NCI-H1694 (cell line): Measurements from ENCODE around the gene UBE2D3.
"Not testable (repeated sequence)": the region's sequence is repeated elsewhere in the genome, so short reads cannot be mapped to it uniquely, and the experiment has no call there.

Experiments
- DNase-seq: peaks from one replicate; lab custom pipeline; 2025; lab: John Stamatoyannopoulos, UW

The UBE2D3 gene

DNA sequence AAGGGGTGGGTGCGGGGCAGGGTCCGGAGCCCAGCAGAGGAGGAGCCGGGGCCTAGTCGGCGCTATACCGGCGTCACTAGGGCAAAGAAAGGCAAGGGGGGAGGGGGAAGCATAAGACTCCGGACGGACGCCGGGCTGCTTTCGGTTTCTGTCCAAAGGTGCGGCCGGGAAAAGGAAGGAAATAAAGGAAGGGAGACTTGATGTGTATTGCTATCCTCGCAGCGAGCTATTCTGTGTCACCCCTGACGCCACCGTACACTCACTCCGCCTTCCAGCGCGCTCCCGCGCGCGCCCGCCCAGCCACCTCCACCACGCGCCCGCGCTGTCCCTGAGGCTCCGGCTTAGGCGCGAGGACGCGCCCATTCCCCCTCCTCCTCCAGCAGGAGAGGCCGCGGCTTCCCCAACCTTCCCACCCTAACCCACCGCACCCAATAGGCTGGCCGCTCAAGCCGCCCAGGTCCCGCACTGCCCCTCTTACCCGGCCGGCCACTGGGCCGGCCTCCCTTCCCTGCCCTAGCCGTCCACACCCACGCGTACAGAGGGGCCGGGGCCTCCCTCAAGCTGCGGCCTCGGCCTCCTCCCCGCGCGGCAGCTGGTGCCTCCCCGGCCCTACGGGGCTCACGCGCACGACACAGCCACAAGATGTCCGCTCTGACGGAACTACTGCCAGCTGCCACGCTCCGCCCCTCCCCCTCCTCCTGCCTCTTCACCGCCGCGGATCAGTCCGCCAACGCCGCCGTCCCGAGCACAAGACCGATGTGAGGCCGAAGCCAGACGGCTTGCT, at the start of gene UBE2D3:
TSS of gene UBE2D3 (minus strand) at position 662 of the 784 bp plus-strand sequence. CDS start 1,043 bp downstream, outside the sequence.
- peak; percentile 84 for DNase-seq

- DNase-seq, result no peak
These were observed 44.4 kb upstream of the UBE2D3 start for GRCh38 chr4:102871772-102872171.

GRCh38 chr4:102869569-102870197, 42.3 kb upstream of the UBE2D3 start:
- DNase-seq, result no peak

DNA sequence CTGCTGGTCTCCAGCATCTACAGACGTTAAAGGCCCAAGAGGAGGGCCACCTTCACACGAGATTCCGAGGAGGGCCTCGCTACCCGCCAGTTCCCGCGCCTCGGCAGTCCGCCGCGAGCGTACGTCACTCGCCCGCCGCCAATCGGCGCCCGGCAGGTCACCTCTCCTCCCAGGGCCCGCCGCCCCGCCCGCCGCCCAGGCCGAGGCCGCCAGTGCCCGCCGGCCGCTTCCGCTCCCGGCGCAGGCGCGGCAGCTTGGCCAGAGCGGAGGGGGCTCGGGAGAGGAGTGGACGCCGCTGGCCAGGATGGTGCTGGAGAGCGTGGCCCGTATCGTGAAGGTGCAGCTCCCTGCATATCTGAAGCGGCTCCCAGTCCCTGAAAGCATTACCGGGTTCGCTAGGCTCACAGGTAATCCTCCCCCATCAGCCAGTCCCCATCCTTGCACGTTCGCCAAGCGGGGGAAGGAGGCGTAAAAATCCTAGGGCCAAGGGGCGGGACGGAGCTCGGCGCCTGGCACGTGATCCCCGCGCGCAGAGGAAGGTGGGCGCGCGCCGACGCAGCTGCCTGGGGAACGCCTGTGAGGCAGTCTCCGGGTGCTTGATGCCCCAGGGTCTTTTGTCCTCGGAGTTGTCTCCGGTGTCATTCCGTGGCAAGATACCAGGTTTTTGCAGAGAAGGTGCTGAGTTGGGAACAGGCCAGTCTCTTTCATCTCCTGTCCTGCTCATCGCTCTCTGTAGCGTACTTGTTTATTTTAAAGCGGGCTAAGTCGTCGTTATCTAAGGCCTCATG, 41.6 kb upstream of the UBE2D3 start, which contains the start of gene CISD2:
TSS of gene CISD2 (plus strand) at position 212 of the 788 bp plus-strand sequence. CDS start at position 305, 93 bp downstream.
- peak; percentile 74 for DNase-seq

DNA sequence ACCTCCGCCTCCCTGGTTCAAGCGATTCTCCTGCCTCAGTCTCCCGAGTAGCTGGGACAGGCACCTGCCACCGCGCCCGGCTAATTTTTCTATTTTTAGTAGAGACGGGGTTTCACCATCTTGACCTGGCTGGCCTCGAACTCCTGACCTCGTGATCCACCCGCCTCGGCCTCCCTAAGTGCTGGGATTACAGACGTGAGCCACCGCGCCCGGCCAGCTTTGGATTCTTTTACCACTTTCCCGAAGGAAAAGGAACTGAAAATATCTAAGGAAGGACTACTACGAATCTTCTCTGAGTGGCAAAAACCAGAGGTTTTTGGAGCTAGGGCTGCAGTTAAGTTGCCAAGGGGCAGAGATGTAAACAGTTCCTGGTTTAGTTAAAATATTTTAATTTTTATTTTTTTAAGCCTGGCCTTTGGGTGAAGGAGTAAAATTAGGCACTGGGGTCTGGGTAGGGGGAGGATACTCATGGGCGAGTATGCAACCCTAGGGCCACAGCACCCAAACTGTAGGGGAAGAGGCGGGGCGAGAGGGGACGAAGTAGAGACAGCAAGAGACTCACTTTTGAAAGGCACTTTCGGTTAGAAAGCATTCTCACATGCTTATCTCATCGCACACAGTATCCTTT, 40.9 kb upstream of the UBE2D3 start:
- no peak for DNase-seq

GRCh38 chr4:102867278-102868152, 40.2 kb upstream of the UBE2D3 start:
- no peak for DNase-seq

GRCh38 chr4:102865327-102865726, 38.0 kb upstream of the UBE2D3 start:
- DNase-seq, result not testable (repeated sequence)

GRCh38 chr4:102862747-102863146, 35.4 kb upstream of the UBE2D3 start:
- DNase-seq, result no peak

DNA sequence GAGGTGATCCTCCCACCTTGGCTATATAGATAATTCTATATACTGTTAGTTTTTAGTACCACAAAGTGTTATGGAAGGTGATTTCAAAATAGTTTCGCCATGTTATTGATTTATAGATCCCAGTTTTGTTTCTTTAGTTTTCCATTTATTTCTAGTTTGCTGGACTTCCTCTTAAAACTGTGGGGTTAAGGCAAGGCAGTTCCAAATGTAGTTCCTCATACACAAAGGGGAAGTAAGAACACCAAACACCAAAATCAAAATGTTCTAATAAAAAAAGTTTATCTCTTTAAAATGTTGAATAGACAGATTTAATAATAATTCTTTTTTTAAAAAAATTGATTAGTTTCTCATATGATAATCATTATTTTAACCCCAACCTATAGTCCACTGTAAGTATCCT, 34.7 kb upstream of the UBE2D3 start:
- no peak for DNase-seq

DNA sequence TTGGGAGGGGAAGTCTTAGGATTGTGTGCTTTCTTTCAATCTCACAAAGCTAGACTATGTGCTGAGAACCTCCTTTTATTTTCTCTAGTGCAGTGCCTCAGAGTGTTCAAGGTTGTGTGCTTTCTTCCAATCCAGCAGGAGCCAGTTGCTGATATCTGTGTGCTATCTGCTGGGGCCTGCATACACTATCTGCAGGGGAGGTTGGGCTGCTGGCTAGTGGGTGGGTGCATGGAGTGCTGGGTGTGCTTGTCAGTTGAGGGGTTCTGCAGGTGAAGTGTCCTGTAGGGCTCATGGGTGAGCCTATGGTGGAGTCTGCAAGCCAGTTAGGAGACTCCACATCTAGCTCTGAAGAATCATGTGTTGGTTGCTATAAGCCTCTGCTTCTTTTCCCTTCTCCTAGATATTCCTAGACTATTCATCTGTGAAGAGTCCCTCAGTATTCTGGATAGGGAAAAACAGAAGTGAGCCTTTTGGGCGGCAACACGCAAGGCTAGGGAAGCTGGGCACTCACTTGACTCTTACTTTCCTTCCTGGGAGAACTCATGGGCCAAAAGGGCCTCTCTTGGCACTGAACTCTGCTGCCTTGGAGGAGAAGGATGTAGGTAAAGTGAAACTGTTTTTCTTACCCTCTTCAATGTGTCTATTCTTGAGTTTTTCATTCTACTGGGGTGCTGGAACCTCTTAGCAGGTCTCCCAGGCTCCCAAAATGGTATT, 33.4 kb upstream of the UBE2D3 start:
- no peak for DNase-seq

DNA sequence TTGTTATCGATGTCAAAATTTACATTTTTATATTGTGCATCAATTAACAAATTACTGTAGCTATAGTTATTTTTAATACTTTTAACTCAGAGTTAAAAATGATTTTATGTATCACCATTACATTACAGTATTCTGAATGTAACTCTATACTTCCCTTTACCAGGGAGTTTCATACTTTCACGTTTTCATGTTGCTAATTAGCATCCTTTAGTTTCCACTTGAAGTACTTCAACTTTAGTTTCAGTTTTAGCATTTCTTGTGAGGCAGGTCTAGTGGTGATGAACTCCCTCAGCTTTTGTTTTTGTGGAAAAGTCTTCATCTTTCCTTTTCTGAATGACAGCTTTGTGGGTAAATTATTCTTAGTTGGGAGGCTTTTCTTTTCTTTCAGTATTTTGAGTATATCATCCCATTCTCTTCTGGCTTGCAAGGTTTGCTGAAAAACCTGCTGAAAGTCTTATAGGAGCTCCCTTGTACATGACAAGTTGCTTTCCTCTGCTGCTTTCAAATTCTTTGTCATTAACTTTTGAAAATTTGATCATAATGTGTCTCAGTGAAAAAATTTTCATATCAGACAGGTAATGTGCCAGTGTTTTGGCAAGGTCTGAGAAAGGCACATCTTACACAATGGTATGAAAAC, 31.6 kb upstream of the UBE2D3 start:
- no peak for DNase-seq

DNA sequence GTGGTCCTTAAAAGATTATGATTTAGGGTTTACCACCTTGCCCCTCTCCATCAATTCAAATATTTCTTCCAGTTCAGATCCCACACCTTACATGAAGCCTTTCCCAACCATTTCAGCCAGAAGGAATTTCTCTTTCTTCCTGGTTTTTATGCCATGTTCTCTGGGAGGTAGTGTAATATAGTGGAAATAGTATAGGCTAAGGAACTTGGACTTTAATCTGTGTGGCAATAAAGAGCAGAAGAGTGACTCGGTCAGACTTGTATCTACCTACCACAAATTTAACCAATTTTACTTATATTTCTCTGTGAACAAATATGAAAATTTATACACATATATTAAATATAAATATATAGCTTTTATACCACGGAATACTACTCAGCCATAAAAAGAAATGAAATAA, 23.0 kb upstream of the UBE2D3 start:
- no peak for DNase-seq

- no peak for DNase-seq
These were observed 22.3 kb upstream of the UBE2D3 start for GRCh38 chr4:102849579-102850104.

DNA sequence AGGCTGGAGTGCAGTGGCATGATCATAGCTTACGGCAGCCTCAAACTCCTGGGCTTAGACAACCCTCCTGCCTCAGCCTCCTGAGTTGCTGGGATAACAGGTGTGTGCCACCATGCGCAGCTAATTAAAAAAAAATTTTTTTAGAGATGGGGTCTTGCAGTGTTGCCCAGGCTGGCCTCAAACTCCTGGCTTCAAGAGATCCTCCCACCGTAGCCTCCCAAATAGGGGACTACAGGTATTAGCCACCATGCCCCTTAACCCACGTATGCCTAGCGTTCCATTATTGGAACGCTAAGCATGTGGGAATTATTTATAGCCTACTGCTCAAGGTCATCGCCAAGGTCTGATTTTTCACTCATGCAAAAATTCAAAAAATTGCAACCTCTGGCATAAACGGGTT, 20.3 kb upstream of the UBE2D3 start:
- DNase-seq, result no peak

DNA sequence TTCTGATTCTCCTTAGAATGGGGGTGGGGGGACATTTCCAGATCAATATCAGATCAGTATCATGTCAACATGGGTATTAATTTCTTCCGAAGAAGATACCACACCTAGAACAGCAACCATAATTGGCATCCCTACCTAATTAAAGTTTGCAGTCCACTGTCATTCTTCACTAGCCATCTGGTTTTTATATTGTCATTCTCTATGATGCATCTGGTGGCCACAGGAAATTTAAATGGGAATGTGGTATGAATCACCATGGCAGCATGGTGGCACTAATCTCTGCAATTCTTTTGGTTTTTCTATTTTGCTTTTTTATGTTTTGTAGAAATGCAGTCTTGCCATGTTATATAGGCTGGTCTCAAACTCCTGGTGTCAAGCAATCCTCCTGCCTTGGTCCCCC, 16.6 kb upstream of the UBE2D3 start:
- DNase-seq, result no peak

GRCh38 chr4:102843273-102843672, 15.9 kb upstream of the UBE2D3 start:
- no peak for DNase-seq

GRCh38 chr4:102842367-102842766, 15.0 kb upstream of the UBE2D3 start:
- DNase-seq, result no peak

DNA sequence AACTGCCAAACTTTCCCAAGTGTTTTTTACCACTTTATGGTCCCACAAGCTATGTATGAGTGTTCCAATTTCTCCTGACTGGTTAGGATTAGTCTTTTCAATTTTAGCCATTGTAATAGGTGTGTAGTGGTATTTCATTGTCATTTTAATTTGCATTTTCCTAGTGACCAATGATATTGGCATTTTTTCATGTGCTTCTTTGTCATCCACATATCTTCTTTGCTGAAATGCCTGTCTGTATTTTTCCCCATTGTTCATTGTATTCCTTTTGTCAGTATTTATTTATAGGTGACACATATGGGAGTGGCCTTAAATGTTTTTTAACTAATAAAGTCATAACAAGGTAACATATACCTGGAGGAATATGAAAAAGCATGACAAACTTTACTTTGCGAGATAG, 9.2 kb upstream of the UBE2D3 start:
- DNase-seq, result no peak

- DNase-seq, result no peak
These were observed 5.3 kb upstream of the UBE2D3 start for GRCh38 chr4:102832667-102833066.

DNA sequence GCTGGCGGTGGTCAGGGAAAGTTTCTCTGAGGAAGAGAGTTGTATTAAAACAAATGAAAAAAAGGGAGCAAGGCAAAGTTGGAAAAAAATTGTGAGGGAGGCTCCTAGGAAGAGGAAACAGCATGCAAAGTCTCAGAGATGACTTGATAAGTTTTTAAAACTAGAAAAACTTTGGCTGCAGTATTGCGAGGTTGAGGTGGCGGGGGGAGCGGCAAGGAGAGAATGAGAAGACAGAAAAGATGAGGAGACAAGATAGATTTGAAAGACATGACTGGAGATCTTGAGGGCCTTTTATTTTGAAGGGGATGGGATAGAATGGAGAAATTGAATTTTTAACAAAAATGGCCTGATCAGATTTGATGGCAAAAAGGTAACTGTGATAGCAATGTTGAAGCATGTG, 4.8 kb upstream of the UBE2D3 start:
- DNase-seq, result no peak
